Heart left ventricle (tissue), 13 donors: ENCODE results near the gene KIAA0825.

Source experiments
- POLR2A ChIP-seq, 2 donors: fragments of 450-650 bp; IDR thresholded peaks; one replicate each; pipeline ENCODE4 v1.6.1; 2017; ENCODE audit warnings: antibody characterized with exemption in 2 of 2, mild to moderate bottlenecking in 2 of 2, moderate library complexity in 2 of 2
- TF ChIP-seq, protein P1 (sequence below), 12 donors: fragments of 200-600 bp; sonication (generic) in 4 of 12; IDR thresholded peaks; one replicate each; pipeline versions ENCODE4 v1.5.0 to v1.8.0; 2018 to 2022; ENCODE audit warnings: antibody characterized with exemption in 12 of 12, mild to moderate bottlenecking in 5 of 12
- donor health status: ischemic (EF 13 %, LVEDD 7.1; RV severe dilation, severe dysfunction).
- donor health status: DM: no; HTN: yes; CAD: no.
- donor health status: DM: no; HTN: no; CAD: no.
- donor health status: ischemic (EF 25% LVEDD 6.9; RV normal size, moderate dysfunction).
- donor health status: ischemic (EF 25% LVEDD 5.7; RV mildly dilated, moderate dysfunction).
- donor health status: ischemic (EF 35%, LVEDD 5.7; RV mildly dilated, moderate dysfunction).
- donor health status: nonischemic (EF 11% LVEDD 7.7; RV severe dilation, severe dysfunction).
- donor health status: DM: yes; HTN: yes; CAD: no.
- donor health status: PGD.
- donor health status: ischemic (EF 29% LVEDD 5.4; RV normal size, mild dysfunction).
- donor health status: nonischemic (EF 23%, LVEDD 6.1; RV moderate dilation, normal function).

- TF ChIP-seq, protein P1, sequence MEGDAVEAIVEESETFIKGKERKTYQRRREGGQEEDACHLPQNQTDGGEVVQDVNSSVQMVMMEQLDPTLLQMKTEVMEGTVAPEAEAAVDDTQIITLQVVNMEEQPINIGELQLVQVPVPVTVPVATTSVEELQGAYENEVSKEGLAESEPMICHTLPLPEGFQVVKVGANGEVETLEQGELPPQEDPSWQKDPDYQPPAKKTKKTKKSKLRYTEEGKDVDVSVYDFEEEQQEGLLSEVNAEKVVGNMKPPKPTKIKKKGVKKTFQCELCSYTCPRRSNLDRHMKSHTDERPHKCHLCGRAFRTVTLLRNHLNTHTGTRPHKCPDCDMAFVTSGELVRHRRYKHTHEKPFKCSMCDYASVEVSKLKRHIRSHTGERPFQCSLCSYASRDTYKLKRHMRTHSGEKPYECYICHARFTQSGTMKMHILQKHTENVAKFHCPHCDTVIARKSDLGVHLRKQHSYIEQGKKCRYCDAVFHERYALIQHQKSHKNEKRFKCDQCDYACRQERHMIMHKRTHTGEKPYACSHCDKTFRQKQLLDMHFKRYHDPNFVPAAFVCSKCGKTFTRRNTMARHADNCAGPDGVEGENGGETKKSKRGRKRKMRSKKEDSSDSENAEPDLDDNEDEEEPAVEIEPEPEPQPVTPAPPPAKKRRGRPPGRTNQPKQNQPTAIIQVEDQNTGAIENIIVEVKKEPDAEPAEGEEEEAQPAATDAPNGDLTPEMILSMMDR (IDR thresholded peaks at IDR 0.05): peak in 5 of 12 donors; percentile 8 to 48 (median 27)
- TF ChIP-seq POLR2A (IDR thresholded peaks at IDR 0.05): peak in 1 of 2 donors; percentile 70
Observed at GRCh38 chr5:94111209-94112004, 507.0 kb downstream of the KIAA0825 start.
